Activated CD4-positive, alpha-beta T cell treated with anti-CD3 and anti-CD28 coated beads, Interleukin-2, Interleukin-6, amounts not matched to agents 100 ng/mL and 50 ng/mL, durations not matched to agents 16 hours and 8 hours (primary cell): Measurements from ENCODE around the gene ZPBP.

Experiments
- DNase-seq: peaks from one replicate; pipeline ENCODE4 v3.0.0-alpha.2; 2020

The ZPBP gene

DNA sequence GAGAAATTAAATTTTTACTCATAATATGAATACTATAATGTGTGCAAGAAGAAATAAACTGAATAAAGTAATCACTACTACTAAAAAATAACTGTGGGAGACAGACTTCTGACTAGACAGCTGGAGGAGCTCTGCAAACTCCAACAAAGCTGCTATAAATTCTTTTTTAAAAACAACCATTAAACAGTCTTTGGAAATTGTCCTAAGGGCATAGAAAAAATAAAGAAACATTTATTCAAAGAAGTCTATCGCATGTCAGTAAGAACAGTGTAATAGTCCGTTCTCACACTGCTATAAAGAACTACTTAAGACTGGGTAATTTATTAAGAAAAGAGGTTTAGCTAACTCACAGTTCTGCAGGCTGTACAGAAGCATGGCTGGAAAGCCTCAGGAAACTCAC is 56.0 kb downstream of the ZPBP start:
- DNase-seq, result no peak

DNA sequence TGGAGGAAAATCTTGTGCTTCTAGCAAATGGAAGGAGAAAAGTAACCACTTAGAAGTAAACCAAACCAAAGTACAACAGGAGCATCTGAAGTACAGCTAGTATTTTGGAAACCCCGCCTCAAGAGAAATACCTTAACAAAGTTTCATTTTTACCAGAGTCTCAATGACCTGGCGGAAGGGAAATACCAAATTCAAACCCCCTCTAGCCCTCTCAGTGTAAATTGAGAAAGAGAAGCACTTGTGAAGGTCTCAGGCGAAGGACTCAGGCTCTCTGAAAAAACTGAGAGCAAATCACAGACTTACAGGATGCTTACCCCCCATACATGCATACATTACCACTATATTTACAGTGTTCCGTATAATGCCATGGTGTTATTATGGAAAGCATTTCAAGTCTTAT is 70.1 kb downstream of the ZPBP start:
- no peak for DNase-seq

DNA sequence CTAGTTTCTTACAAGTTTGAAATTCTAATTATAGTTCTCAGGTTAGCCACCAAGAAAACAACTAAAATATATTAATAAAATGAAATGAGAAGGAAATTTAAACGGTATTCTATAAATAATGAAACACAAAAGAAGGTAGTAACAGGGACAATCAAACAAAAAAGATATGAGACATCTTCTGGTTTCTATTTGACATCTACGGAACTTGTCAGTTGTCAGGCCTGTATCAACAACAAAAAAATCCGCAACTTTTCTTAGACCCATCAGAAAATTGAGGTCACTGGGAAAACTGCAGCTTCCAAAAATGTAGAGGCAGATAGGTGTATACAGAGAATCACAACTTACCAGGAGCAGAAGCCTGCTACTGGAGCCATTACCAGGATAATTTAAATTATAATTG is 70.6 kb downstream of the ZPBP start:
- DNase-seq, result no peak

DNA sequence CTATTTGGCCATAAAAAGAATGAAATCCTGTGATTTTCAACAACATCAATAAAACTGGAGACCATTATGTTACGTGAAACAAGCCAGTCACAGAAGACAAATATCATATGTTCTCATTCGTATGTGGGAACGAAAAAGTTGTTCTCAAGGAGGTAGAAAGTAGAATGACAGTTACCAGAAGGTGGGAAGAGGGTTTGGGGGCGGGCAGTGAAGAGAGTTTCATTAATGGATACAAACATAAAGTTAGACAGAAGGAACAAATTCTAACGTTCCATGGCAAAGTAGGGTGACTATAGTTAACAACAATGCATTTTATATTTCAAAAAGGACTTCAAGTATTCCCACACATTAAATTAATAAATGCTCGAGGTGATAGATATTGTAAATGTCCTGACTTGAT is 97.4 kb downstream of the ZPBP start:
- no peak for DNase-seq

DNA sequence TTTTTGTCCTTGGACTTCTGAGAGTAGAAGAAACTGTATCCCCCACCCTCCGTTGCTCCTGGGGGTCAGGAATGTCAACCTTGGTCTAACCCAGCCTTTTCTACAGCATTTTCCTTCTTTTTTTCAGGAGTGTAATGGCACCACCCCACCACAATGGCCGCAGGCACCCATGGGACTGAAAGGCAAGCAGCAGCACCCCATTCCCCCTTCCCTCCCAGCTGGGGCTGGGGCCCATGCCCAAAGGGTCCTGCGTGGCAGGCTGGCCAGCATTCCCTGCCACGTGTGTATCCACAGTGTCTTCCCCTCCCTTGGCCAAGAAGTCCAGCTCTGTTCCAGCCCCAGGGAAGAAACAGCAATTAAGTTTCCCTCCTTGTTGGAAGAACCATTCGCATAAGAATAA is 106.9 kb downstream of the ZPBP start:
- no peak for DNase-seq

DNA sequence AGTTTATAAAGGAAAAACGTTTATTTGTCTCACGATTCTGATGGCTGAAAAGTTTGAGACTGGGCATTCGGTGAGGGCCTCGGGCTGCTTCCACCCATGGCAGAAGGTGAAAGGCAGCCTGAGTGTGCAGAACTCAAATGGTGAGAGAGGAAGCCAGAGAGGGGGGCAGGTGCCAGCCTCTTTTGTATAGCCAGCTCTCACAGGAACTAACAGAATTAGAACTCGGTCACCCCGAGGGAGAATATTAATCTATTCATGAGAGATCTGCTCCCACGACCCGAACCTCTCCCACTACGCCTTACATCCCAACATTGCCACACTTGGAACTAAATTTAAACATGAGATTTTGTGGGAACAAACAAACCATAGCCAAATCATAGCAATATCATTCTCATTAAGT is 112.6 kb downstream of the ZPBP start:
- peak; percentile 2 for DNase-seq

DNA sequence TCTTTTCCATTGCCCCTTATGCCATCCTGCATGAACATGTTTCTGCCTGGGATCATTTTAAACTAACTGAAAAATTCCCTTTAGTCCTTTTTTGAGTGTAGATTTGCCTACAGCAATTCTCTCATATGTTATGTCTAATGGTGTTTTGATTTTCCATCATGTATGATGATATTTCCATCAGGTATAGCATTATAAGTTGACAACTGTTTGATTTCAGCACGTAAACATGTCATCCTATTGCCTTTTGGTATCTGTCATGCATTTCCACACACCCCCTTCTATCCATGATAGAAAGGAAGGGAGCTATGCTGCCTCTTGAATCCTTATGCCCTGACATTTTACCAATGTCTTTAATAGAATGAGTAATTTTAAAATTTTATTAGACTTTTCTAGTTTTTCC is 116.8 kb downstream of the ZPBP start:
- DNase-seq, result no peak

DNA sequence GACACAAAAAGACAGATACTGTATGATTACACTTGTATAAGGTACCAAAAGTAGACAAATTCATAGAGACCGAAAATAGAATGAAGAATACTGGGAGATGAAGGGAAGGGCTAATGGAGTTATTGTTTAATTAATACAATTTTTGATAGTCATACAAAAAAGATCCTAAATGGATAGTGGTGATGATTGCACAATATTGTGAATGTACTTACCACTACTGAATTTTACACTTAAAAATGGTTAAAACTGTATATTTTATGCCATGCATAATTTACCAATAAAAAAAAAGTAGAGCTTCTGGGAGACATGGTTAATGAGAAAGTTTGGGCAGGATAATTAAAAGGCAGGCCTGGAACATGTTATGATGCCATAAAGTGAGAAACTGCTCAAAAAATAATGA is 119.0 kb downstream of the ZPBP start:
- DNase-seq, result no peak

DNA sequence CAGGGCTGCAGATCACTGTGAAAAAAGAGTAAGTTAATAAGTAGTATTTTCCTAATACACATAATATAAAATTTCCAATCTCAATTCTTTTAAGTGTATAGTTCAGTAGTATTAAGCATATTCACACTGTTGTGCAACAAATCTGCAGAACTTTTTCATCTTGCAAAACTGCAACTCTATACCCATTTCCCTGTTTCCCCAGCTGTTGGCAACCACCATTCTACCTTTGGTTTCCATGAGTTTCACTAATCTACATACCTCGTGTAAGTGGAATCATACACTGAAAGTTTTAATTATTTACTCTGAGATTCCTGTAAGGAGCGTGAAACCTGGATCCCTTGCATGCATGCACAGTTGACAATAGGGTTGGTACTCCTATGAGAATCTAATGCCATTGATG is 155.4 kb downstream of the ZPBP start:
- no peak for DNase-seq

DNA sequence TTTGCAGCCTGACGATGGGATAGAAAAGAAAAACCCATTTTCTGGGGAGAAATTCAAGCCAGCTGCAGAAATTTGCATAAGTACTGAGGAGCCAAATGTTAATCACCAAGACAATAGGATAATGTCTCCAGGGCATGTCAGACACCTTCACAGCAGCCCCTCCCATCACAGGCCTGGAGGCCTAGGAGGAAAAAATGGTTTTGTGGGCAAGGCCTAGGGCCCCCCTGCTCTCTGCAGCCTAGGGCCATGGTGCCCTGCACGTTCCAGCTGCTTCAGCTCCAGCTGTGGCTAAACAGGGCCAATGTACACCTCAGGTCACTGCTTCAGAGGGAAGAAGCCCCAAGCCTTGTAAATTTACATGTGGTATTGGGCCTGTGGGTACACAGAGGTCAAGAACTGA is 161.4 kb downstream of the ZPBP start:
- no peak for DNase-seq

DNA sequence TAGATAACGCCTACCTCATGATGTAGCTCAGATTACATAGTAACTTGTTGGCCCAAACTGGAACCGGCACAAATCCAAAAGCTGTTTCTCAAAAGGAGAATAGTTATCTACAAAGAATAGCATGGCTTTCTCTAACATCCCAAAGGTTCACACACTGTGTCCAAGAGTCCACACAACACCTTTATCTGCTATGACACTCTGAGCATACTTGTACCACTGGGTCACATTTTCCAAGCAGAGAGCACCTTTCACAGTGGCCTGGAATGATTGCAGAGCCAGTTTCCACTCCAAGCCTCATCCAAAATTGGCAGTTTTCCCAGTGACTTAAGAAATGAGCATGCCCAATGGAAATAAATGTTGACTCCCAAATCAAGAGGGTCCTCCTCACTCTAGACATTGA is 164.3 kb downstream of the ZPBP start:
- DNase-seq, result no peak

DNA sequence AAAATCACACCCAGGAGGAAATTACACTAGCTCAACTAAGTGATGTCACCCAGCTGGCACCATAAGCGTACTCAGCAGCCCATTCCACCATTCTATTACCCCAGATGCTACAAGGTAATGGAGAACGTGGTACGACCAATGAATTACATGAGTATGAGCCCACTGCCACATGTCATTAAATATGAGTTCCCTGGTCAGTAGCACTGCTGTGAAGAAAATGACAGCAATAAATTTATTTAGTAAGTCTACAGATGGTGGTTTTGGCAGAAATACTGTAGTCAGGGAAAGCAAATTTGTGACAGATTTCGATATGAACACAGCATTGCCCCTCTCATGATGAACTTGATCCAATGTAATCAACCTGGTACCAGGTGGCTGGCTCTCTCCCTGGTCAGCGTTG is 165.4 kb downstream of the ZPBP start:
- no peak for DNase-seq

DNA sequence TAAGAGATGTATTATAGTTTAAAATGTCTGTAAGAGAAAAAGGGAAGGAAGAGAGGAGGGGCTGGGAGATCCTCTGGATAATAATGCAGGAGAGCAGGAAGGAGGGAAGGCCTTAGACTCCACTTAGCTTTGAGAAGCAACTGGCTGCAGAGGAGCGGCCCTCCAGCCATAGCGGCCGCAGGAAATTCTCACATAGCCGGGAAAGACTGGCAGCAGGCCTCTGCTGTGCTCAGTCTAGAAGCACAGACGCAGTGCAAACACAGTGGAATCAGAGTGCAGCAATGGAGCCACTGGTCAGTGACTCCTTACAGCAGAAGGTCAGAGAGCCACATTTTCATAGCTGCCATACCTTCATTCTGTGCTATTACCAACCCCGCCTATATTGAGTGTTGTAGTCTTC is 166.3 kb downstream of the ZPBP start:
- DNase-seq, result no peak

DNA sequence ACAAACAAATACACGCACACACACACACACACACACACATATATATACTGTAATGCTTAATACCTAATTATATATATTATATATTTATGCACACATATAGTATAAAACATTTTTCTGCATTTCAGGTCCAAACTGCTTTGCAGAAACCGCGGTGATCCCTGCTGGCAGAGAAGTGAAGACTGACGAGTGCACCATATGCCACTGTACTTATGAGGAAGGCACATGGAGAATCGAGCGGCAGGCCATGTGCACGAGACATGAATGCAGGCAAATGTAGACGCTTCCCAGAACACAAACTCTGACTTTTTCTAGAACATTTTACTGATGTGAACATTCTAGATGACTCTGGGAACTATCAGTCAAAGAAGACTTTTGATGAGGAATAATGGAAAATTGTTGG is 181.1 kb downstream of the ZPBP start:
- DNase-seq, result no peak

DNA sequence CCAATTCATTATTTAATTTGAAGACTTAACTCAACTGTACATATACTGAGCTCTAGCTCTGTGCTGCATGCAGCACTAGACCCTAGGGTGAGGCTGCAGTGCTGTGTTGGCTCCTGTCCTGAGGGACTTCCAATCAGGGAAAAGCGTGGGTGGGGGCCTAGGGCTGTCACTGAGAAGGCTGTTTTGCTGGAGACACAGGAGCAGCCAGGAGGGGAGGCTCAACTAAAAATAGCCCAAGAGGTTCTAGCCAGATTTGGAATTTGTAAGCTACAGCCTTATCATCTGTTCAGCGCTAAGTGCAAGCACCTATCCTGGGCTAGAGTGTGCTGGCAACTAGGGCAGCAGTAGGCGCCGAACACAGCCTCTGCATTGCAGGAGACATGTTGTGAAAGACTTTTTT is 198.5 kb downstream of the ZPBP start:
- DNase-seq, result no peak

DNA sequence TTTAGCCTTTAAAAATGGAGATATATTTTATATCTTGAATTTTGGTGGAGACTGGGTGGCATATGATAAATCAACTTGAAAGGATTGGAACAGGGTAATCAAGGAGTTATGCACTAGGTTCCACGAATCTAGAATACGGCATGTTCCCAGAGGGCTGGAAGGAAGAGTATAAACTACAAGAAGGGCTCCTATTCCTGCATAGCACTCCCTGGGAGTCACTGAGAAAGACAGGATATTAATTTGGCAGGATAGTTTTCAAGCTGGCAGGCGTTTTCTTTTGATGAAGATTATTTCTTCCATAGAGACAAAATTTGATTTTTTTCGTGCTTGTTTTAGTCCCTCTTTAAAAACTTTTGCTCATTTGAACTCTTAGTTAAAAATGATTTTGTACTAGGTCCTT is 199.9 kb downstream of the ZPBP start:
- DNase-seq, result no peak

DNA sequence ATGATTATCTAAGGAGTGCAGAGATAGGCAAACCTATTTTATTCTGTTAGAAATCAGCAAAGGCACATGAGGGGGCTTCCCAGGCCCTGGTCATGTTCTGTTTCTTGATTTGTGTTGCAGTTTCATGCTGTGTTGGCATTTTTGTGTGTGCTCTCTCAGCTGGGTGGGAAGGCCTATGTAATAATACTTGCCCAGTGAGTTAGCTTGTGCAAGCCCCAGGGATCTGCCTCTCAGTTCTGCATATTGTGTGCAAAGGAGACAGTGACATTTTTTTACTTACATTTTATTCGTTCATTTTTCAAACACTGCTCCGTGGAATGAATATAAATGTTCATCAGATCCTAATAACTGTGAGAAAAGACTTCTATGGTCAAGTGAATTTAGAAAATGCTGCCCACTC is 200.6 kb downstream of the ZPBP start:
- no peak for DNase-seq
